GM18526 (cell line): ENCODE data around the gene CAMK4.

Experiments
- POLR2A ChIP-seq: IDR thresholded peaks from 3 replicates; pipeline ENCODE4 v1.6.1; 2011; ENCODE audit not compliant: insufficient read length; ENCODE audit errors: extremely low read depth

Gene CAMK4

GRCh38 chr5:111310711-111311620, 86.8 kb downstream of the CAMK4 start:
- TF ChIP-seq POLR2A = no peak

GRCh38 chr5:111311666-111312065, 87.5 kb downstream of the CAMK4 start:
- TF ChIP-seq POLR2A = no peak

GRCh38 chr5:111313017-111313724, 89.0 kb downstream of the CAMK4 start:
- no peak for TF ChIP-seq POLR2A

GRCh38 chr5:111320953-111321352, 96.8 kb downstream of the CAMK4 start:
- no peak for TF ChIP-seq POLR2A

GRCh38 chr5:111321376-111321775, 97.2 kb downstream of the CAMK4 start:
- TF ChIP-seq POLR2A = no peak

- no peak for TF ChIP-seq POLR2A
Observed at GRCh38 chr5:111326551-111326950, 102.4 kb downstream of the CAMK4 start.

- TF ChIP-seq POLR2A = no peak
Observed at GRCh38 chr5:111337133-111337532, 112.9 kb downstream of the CAMK4 start.

- no peak for TF ChIP-seq POLR2A
Observed at GRCh38 chr5:111337688-111338087, 113.5 kb downstream of the CAMK4 start.

- TF ChIP-seq POLR2A = no peak
Observed at GRCh38 chr5:111345731-111346130, 121.5 kb downstream of the CAMK4 start.

GRCh38 chr5:111347021-111347420, 122.8 kb downstream of the CAMK4 start:
- no peak for TF ChIP-seq POLR2A

- no peak for TF ChIP-seq POLR2A
Observed at GRCh38 chr5:111348661-111349329, 124.6 kb downstream of the CAMK4 start.

- no peak for TF ChIP-seq POLR2A
Observed at GRCh38 chr5:111349429-111349828, 125.2 kb downstream of the CAMK4 start.

GRCh38 chr5:111353035-111353434, 128.9 kb downstream of the CAMK4 start:
- TF ChIP-seq POLR2A = no peak

GRCh38 chr5:111360173-111360572, 136.0 kb downstream of the CAMK4 start:
- TF ChIP-seq POLR2A = no peak

- no peak for TF ChIP-seq POLR2A
Observed at GRCh38 chr5:111364992-111365391, 140.8 kb downstream of the CAMK4 start.

GRCh38 chr5:111366388-111366787, 142.2 kb downstream of the CAMK4 start:
- no peak for TF ChIP-seq POLR2A

GRCh38 chr5:111367115-111367514, 142.9 kb downstream of the CAMK4 start:
- no peak for TF ChIP-seq POLR2A
